GM19023 (cell line): ENCODE data around the gene DOK7.

Source experiments
- ATAC-seq: cut with Tn5 transposase; IDR thresholded peaks from one replicate; pipeline ENCODE4 v1.9.1; 2021; ENCODE audit warnings: mild to moderate bottlenecking, moderate library complexity; ENCODE audit not compliant: unreplicated experiment

The DOK7 gene

DNA sequence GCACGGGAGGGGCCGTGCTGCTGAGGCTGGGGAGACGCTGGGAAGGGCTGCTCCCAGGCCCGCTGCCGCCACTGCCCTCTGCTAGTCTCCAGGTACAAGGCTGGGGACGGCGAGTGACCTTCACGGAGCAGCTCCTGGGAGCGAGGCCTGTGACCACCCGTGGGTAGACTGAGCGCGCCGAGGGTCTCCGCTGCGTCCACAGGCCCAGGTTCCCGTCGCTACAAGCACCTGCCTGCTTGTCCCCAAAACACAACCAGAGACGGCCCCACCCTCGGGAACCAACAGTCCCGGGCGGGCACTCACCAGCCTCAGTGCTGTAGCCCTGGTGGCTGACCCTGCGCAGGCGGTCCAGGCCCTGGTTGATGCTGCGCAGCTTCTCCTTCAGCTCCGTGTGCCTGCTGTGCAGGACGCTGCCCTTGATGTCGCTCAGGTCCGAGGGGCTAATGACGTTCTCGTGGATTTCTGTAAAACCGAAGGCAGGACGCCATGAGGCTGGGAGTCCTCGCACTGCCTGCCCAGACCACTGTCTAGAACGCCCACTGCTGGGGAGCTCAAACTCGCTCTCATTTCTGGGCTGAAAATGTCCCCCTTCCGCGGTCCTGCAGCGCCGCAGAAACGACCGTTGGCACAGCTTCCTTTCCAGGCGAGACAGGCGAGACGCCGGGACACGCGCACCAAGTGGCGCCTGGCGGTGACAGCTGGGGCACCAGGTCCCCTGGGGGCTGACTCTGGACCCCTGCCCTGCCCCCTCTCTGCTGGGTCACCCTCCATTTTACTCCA, 54.8 kb downstream of the DOK7 start:
- no peak for ATAC-seq

DNA sequence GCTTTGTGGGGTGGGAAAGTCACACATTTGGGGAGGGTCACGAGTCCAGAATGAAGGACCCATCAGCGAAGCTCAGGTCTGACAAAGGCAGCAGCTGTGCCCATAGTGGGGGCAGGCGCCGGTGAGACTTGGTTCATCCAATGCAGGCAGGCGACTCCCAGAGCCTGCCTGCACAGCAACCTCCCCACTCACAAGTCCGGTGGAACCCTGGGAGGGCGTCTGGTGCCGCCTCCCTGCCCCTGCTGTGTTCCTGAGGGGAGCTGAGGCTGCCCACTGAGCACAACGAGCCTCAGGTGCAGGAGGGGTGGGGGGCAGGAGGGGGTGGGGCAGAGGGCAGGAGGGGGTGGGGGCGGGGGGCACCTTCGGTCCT, 55.4 kb downstream of the DOK7 start:
- no peak for ATAC-seq

GRCh38 chr4:3518941-3519340, 55.8 kb downstream of the DOK7 start:
- no peak for ATAC-seq

GRCh38 chr4:3519468-3520264, 56.6 kb downstream of the DOK7 start:
- ATAC-seq: no peak

GRCh38 chr4:3520276-3520675, 57.2 kb downstream of the DOK7 start:
- ATAC-seq: no peak

DNA sequence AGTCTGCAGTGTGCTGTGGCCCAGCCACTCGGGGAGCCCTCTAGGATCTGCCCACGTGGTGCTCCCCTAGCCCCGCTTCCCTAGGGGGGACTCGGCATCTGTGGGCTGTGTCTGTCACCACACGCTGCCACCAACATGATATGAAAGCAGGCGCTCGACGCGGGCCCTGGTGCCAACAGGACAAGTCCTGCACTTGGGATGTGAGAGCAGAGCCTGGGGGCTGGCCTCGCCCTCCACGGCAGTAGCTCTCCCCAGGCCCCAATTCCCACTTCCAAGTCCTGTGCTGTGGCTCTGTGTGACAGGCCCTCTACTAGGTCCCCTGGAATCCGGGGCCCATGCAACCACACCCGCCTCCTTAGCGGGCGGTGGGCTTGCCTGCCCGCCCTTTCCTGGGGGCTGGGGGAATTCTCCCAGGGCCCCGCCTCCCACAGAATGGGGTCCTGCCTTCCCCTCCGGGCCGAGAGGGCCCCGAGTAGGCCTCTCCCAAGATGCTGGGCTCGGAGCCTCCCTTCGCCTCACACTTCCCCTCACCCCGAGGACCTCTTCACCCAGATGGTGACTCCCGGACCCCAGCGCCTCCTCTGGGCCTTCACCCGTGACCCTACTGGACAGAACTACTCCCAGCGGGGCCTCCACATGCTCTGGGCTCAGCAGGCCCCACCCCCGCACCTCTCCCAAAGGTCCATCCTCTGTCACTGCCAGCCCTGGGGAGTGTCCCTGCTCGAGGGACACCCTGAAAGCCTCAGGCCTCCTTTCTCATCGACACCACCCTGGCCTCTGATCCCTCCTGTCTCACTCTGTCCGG, 57.9 kb downstream of the DOK7 start:
- ATAC-seq: no peak

DNA sequence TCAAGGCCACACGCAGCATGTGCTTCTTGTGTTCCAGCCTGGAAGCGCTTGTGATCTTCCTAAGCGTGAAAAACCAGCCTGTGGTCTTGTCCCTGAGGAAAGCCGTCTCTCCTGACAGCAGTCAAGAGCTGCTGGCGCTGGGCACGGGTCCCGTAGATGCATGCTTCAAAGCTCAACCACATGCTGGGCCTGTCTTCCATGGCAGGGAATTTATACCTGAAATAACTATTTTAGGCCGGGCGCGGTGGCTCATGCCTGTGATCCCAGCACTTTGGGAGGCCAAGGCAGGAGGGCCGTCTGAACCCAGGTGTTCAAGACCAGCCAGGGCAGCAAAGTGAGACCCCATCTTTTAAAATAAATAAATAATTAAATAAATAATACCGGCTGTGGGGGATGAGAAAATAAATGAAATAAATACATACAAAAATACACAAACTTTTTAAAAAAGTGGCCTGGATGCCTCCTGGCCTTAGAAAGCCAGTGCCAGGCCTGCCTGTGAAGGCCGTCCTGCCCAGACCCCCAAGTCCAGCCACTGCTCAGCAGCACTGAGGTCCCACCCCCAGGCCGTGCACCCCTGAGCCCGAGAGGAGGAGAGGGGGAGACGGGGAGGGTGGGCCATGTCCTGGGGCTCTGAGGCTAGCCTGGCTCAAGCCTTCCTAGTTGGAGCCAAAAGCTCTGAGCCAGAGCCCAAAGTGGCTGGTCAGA, 58.7 kb downstream of the DOK7 start:
- no peak for ATAC-seq

- ATAC-seq: no peak
Observed at GRCh38 chr4:3522326-3522640, 59.2 kb downstream of the DOK7 start.

GRCh38 chr4:3522651-3523050, 59.5 kb downstream of the DOK7 start:
- no peak for ATAC-seq

DNA sequence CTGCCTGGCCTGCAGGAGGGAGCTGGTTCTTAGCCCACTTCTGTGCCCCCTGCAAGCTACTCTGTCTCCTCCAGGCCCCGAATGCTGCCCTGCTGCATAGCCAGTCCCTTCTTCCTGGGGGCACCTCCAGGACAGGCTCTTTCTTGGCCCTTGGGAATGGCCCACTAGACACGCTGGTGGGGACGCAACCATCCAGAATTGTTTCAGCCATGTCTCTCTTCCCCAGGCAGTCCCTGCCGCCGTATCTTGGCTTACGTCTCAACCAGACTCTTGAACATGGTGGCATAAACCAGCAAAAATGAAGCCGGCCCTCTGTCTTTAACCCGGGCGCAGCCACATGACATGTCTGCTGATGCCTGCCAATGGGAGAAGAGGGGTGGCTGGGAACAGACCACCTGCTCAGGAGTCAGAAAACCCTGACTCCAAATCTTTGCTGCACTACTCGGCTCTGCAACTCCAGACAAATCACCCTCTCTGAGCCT, 60.1 kb downstream of the DOK7 start:
- no peak for ATAC-seq

GRCh38 chr4:3523628-3524221, 60.6 kb downstream of the DOK7 start:
- no peak for ATAC-seq

DNA sequence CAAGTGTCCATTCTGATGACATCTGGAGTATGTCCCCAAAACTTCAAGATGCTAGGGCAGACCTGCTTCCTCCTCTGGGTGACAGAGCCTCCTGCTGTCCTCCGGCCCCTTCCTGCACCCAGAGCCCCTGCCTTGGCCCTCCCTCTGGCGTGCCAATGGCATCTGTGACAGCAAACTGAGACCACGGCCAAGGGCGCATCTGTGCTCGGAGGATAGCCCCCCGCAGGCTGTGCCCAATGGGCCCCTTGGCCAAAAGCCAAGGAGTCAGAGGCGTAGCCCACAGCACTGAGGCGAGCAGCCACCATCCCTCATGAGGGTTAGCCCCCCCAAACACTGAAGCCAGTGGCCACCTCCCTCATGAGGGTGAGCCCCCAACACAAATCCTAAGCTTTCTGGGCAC, 61.2 kb downstream of the DOK7 start:
- ATAC-seq: no peak

GRCh38 chr4:3524920-3525319, 61.8 kb downstream of the DOK7 start:
- no peak for ATAC-seq

GRCh38 chr4:3525532-3526430, 62.7 kb downstream of the DOK7 start:
- no peak for ATAC-seq

- ATAC-seq: no peak
Observed at GRCh38 chr4:3526456-3526855, 63.4 kb downstream of the DOK7 start.

- no peak for ATAC-seq
Observed at GRCh38 chr4:3527101-3527913, 64.2 kb downstream of the DOK7 start.

GRCh38 chr4:3527914-3528876, 65.1 kb downstream of the DOK7 start:
- ATAC-seq: no peak

- ATAC-seq: no peak
Observed at GRCh38 chr4:3529363-3529762, 66.3 kb downstream of the DOK7 start.
